Progenitor cell of endocrine pancreas (in vitro differentiated cells): ENCODE measurements around the gene CHCHD3. TPM values are rescaled to one million over a fixed set of nuclear protein-coding genes. Genes with fewer than 3 reads are reported as not detected.
"Not testable (repeated sequence)": the region's sequence is repeated elsewhere in the genome, so short reads cannot be mapped to it uniquely, and the experiment has no call there.

Experiments
- DNase-seq: peaks from one replicate; pipeline ENCODE4 v3.0.0; 2021; ENCODE audit warnings: low spot score; ENCODE audit not compliant: unreplicated experiment
- H3K27ac Mint-ChIP-seq: 2 replicates; pipeline ENCODE4 v1.8.0; 2021; ENCODE audit warnings: mild to moderate bottlenecking, moderate library complexity, mixed read lengths
- H3K27me3 Mint-ChIP-seq: 2 replicates; pipeline ENCODE4 v1.8.0; 2021; ENCODE audit warnings: mixed read lengths
- H3K36me3 Mint-ChIP-seq: 2 replicates; pipeline ENCODE4 v1.8.0; 2022; ENCODE audit warnings: mixed read lengths; ENCODE audit not compliant: insufficient read depth
- H3K4me1 Mint-ChIP-seq: 2 replicates; pipeline ENCODE4 v1.8.0; 2021; ENCODE audit warnings: low read depth, mixed read lengths
- H3K4me3 Mint-ChIP-seq: 2 replicates; pipeline ENCODE4 v1.8.0; 2021; ENCODE audit warnings: low read depth, mild to moderate bottlenecking, moderate library complexity, mixed read lengths
- H3K9me3 Mint-ChIP-seq: 2 replicates; pipeline ENCODE4 v1.8.0; 2021; ENCODE audit warnings: low read depth, mixed read lengths
- total RNA-seq: library from RNA; stranded (reverse); gene quantifications from 2 replicates; pipeline ENCODE4 v1.2.1, GENCODE V29; 2021
- TF ChIP-seq, protein P1 (sequence below): fragments of 200-600 bp; sonication (generic); IDR thresholded peaks from one replicate; pipeline ENCODE4 v1.5.0; 2021; ENCODE audit warnings: antibody characterized with exemption, mild to moderate bottlenecking; ENCODE audit not compliant: unreplicated experiment

The CHCHD3 gene
- total RNA-seq, 1 donor from 2014 or later = 67.3 TPM

GRCh38 chr7:132977234-132977633, 104.7 kb downstream of the CHCHD3 start:
- DNase-seq = no peak
- peaks cover 4% of the 10 kb centered on the region for H3K4me1 Mint-ChIP-seq
- no peak overlapping the region for H3K4me3 Mint-ChIP-seq
- TF ChIP-seq, protein P1, sequence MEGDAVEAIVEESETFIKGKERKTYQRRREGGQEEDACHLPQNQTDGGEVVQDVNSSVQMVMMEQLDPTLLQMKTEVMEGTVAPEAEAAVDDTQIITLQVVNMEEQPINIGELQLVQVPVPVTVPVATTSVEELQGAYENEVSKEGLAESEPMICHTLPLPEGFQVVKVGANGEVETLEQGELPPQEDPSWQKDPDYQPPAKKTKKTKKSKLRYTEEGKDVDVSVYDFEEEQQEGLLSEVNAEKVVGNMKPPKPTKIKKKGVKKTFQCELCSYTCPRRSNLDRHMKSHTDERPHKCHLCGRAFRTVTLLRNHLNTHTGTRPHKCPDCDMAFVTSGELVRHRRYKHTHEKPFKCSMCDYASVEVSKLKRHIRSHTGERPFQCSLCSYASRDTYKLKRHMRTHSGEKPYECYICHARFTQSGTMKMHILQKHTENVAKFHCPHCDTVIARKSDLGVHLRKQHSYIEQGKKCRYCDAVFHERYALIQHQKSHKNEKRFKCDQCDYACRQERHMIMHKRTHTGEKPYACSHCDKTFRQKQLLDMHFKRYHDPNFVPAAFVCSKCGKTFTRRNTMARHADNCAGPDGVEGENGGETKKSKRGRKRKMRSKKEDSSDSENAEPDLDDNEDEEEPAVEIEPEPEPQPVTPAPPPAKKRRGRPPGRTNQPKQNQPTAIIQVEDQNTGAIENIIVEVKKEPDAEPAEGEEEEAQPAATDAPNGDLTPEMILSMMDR = no peak
- peaks cover 9% of the 10 kb centered on the region for H3K36me3 Mint-ChIP-seq
- no peak overlapping the region for H3K27ac Mint-ChIP-seq
- H3K9me3 Mint-ChIP-seq = no peaks in the 10 kb centered on the region
- no peaks in the 10 kb centered on the region for H3K27me3 Mint-ChIP-seq

DNA sequence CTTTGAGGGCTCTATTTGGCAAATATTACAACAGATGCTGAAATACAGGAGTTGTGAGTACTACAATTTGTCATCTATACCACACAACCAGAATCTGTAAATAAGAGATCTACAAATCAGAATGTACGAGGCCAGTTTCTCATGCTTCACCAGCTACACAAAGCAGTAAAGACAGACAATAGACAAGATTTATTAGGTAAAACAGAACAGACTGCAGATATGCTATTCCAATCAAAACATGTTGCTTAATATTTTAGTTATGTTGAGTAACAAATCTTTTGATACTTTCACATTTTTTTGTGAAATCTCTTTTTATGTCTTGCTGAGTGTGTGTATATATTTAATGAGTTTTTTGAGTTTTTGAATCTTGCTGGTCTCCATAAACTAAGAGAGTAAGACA, 109.1 kb downstream of the CHCHD3 start:
- H3K27ac Mint-ChIP-seq = no peak overlapping the region
- peaks cover 9% of the 10 kb centered on the region for H3K36me3 Mint-ChIP-seq
- H3K4me1 Mint-ChIP-seq = peaks cover 11% of the 10 kb centered on the region
- no peak for DNase-seq
- TF ChIP-seq, protein P1 = no peak
- H3K27me3 Mint-ChIP-seq = no peaks in the 10 kb centered on the region
- no peaks in the 10 kb centered on the region for H3K9me3 Mint-ChIP-seq
- no peak overlapping the region for H3K4me3 Mint-ChIP-seq

DNA sequence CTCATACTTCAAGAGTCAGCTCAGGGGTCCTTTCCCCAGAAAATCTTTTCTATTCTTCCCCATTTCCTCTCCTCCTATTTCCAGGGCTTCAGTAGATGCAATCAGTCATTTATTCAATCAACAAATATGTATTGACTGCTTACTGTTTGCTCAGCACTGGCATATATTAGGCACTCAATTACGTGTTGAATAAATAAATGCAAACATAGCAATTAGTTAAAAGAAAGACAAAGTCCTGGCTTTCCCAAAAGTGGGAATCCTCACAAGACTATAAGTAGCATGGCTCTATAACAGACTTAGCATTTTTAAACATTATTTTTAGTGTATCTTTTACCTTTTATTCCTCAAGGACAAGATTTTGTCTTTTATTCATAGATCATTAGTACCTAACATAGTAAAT, 111.6 kb downstream of the CHCHD3 start:
- no peak overlapping the region for H3K27ac Mint-ChIP-seq

GRCh38 chr7:132969520-132969919, 112.4 kb downstream of the CHCHD3 start:
- H3K4me1 Mint-ChIP-seq = peaks cover 19% of the 10 kb centered on the region
- H3K27ac Mint-ChIP-seq = peak overlapping the region; percentile 17
- H3K36me3 Mint-ChIP-seq = peaks cover 9% of the 10 kb centered on the region
- DNase-seq = no peak
- TF ChIP-seq, protein P1 = no peak
- no peaks in the 10 kb centered on the region for H3K27me3 Mint-ChIP-seq
- H3K4me3 Mint-ChIP-seq = no peak overlapping the region
- no peaks in the 10 kb centered on the region for H3K9me3 Mint-ChIP-seq

More for the DNA sequence above, 111.6 kb downstream of the CHCHD3 start:
- TF ChIP-seq, protein P1 = no peak
- no peak for DNase-seq
- Mint-ChIP-seq H3K27me3 (no peaks in the 10 kb centered on the region), H3K4me3 (no peak overlapping the region), H3K36me3 (peaks cover 9% of the 10 kb centered on the region), H3K4me1 (peaks cover 19% of the 10 kb centered on the region), H3K9me3 (no peaks in the 10 kb centered on the region)

GRCh38 chr7:132967470-132967848, 114.4 kb downstream of the CHCHD3 start:
- not testable (repeated sequence) for H3K4me3 Mint-ChIP-seq, H3K27me3 Mint-ChIP-seq, H3K36me3 Mint-ChIP-seq, H3K27ac Mint-ChIP-seq, DNase-seq, H3K9me3 Mint-ChIP-seq
- peaks cover 19% of the 10 kb centered on the region for H3K4me1 Mint-ChIP-seq

- H3K9me3 Mint-ChIP-seq = no peaks in the 10 kb centered on the region
- no peak overlapping the region for H3K27ac Mint-ChIP-seq
- peaks cover 19% of the 10 kb centered on the region for H3K4me1 Mint-ChIP-seq
- no peak for DNase-seq
- H3K36me3 Mint-ChIP-seq = peaks cover 1% of the 10 kb centered on the region
- no peaks in the 10 kb centered on the region for H3K27me3 Mint-ChIP-seq
- no peak overlapping the region for H3K4me3 Mint-ChIP-seq
- TF ChIP-seq, protein P1 = no peak
Measured at GRCh38 chr7:132966754-132967469, 115.0 kb downstream of the CHCHD3 start.
